ENCODE results near the gene SOX18.

GRCh38 chr20:64077876-64078551, 28.6 kb upstream of the SOX18 start:
- no peak for TF ChIP-seq RNF2 (IDR thresholded peaks at IDR 0.05; ENCODE audit: borderline replicate concordance, low read depth, low read length, missing control alignments, poor library complexity, severe bottlenecking)
- no peak for TF ChIP-seq CTCF (IDR thresholded peaks at IDR 0.05; ENCODE audit: control extremely low read depth in 1 of 3, insufficient read depth in 1 of 3, low read depth in 1 of 3, low read length in 3 of 3)

All from H1 (cell line).